Right renal cortex interstitium (tissue), 3 donors: ENCODE measurements around the gene CTNND2. TPM values are rescaled to one million over a fixed set of nuclear protein-coding genes. Genes with fewer than 3 reads are reported as not detected.

Experiments used
- DNase-seq, 3 donors: peaks; one replicate each; pipeline ENCODE4 v3.0.0-alpha.2; 2013; ENCODE audit warnings: low read depth in 3 of 3, low spot score in 2 of 3
- polyA plus RNA-seq, 3 donors: library from polyadenylated mRNA; unstranded; fragments of 120-200 nt; gene quantifications; one replicate each; pipeline ENCODE4 v1.2.1, GENCODE V29; 2013; ENCODE audit not compliant: insufficient read length in 3 of 3

Gene CTNND2
- polyA plus RNA-seq, 3 donors: 2.1 to 2.3 (median 2.1) TPM

DNA sequence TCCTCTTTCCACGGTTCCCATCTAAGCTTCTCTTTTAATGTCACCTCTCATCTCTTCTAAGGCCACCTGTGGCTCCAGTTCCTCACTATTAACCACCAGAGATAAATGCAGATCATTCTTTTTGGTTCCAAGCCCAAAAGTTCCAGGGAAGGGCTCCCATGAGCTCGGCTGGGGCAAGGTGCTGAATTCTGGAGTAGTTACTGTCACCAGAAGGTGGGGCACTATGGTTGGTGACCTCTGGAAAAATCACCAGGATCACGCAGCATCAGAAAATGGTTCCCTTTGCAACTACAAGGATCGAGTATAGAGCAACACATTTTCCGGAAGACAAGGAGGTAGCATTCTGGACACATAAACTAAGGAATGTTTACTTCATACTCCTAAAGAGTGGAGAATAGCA, 614.5 kb downstream of the CTNND2 start:
- no peak for DNase-seq

- no peak for DNase-seq
Observed at GRCh38 chr5:11289208-11289607, 615.0 kb downstream of the CTNND2 start.

GRCh38 chr5:11281842-11282241, 622.4 kb downstream of the CTNND2 start:
- no peak for DNase-seq

DNA sequence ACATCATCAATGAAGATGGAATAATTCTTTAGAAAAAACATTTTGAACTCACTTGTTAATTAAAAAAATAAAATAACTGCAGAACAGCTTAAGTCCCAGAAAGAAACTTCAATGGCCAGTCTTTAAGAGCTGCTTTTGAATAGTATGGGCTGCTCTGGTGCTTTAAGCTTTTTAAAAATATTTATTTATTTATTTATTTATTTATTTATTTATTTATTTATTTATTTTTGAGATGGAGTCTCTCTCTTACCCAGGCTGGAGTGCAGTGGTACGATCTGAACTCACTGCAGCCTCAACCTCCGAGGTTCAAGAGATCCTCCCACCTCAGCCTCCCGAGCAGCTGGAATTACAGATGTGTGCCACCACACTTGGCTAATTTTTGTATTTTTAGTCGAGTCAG, 626.9 kb downstream of the CTNND2 start:
- no peak for DNase-seq

GRCh38 chr5:11273180-11273903, 630.9 kb downstream of the CTNND2 start:
- DNase-seq: no peak

DNA sequence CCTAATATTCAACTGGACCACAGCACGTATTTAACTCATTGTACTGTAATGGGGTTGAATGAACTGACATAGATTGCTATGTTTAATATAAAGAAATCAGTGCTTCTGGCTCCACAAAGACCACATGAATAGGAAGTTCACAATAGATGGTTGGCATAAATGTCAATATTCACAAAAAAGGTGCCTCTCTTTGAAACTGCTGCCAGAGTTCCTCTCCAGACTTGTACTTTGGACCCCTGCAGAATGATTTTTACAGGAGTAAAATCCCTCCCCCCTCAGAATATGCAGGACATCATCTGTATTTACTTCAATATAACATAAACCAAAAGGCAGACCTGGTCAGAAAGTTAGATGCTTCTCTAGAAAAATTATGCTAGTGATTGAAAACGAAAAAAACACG, 634.7 kb downstream of the CTNND2 start:
- DNase-seq: no peak

GRCh38 chr5:11268891-11269290, 635.4 kb downstream of the CTNND2 start:
- DNase-seq: no peak

GRCh38 chr5:11266331-11266730, 637.9 kb downstream of the CTNND2 start:
- DNase-seq: no peak

- no peak for DNase-seq
Observed at GRCh38 chr5:11261241-11261640, 643.0 kb downstream of the CTNND2 start.

DNA sequence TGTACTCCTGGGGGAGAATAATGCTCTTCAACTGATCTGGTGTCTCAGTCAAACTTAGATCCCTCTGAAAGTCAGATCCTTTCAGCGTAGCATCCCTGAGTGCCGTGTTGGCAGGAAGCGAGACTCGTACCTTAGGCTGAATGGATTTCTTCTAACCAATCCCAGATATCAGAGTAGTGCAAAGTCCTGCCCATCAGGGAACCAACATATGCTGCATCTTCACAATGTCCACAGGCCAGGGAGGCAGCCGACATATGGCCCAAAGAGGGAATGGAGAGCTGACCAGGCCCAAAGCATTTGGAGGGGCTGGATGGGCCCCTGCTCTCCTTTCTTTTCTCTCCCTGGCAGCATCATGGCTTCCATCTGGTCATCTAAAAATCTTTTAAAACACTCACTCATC, 646.2 kb downstream of the CTNND2 start:
- DNase-seq: no peak

DNA sequence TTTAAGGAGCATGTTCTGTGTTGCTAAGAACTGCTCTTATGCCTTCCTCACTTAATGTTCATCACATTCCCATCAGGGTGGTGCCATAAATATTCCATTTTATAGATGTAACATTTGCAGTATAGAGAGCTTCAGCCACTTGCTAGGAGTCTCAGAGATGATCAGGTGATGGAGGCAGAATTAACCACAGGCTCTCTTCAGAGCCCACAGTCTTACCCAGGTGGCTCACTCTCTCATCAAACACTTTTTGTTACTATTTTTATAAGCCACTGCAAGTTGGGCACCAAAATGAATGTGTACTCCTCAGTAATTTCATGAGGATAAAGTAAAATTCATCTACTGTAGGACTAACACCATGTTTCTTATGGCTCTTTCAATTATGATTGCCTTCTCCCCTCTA, 651.7 kb downstream of the CTNND2 start:
- DNase-seq: no peak

- no peak for DNase-seq
Observed at GRCh38 chr5:11252075-11252474, 652.2 kb downstream of the CTNND2 start.

GRCh38 chr5:11251247-11251646, 653.0 kb downstream of the CTNND2 start:
- peak in 1 of 3 donors; percentile 29 for DNase-seq

DNA sequence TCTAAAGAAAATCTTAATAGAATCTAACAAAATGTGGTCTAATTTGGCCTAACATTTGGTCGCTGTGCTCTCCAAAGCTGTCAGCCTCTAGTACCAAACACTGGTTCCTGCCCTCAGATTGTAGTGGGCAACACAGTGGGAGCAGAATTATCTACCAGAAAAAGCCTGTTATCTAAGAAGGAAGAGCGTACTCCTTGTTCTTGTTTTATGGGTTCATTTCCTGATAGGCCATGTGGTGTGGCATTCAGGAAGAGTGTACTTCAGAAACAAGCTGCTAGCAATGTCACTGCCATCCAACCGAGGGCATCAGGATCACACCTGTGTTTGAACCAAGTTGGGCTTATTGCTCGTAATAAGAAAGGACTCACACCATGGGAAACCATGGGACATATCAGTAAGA, 655.3 kb downstream of the CTNND2 start:
- no peak for DNase-seq

- DNase-seq: no peak
Observed at GRCh38 chr5:11247224-11247623, 657.0 kb downstream of the CTNND2 start.

- DNase-seq: no peak
Observed at GRCh38 chr5:11240293-11241190, 663.7 kb downstream of the CTNND2 start.

DNA sequence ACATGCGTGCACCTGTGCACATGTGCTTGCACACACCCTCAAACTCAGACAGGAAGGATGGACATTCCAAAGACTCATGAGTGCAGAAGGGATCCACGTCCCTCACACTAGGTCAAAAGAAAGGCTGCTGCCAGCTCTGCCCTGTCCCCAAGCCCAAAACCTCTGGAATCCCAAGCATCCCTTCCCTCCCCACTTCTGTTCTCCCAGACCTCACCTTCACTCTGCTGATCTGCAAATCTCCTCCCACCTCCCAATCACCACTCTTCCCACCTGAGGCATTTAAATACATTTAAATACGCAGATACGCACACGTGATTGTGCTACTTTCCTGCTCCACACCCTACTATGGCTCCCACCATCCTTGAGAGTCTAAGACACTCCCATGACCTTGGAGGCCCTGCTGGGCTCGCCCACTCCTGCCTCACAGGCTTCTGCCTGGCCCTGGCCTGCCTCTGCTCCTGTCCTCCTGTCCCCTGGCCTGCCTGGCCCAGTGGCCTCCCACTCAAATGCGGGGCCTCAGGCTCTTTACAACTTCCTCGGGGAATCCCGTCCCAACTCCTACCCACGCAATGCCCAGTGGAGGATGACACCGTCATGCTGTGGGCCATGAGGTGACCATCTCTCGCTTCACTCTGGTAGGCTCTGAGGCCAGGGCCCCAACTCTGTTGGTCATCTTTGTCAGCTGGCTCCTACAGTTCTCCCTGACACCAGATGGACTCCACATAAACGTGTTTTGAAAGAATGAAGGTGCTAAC, 664.8 kb downstream of the CTNND2 start:
- DNase-seq: no peak

DNA sequence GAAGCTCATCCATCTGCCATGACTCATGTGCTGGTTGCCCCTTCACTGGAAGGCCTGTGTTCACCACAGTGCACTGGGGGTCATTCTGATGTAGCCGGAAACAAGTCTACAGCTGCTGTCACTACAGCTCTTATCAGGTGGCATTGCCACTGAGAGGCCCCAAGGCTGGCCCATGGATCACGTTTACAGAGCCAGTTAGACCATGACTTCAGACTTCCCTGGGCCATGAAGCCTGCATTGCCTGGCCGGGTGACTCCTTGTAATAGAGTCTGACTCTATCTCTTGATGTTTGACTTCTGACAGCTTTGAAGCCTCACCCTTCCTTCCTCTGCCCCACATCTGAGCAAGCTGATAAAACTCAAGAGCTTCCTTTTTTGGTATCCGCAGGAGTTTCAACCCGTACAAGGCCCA, 669.7 kb downstream of the CTNND2 start:
- no peak for DNase-seq

GRCh38 chr5:11230890-11231289, 673.4 kb downstream of the CTNND2 start:
- no peak for DNase-seq

GRCh38 chr5:11227064-11227463, 677.2 kb downstream of the CTNND2 start:
- no peak for DNase-seq
